Adrenal gland (tissue), 5 donors: Measurements from ENCODE around the gene VEGFA.

Experiments
- CTCF ChIP-seq, 6 experiments: fragments of 450-650 bp in 4 of 6; fragments of 200-600 bp in 2 of 6; sonication (generic) in 1 of 6; IDR thresholded peaks; 1 replicate in 5 of 6; 2 replicates in 1 of 6; pipeline versions ENCODE4 v1.5.1 to v1.8.0; 2016 to 2021; ENCODE audit warnings: antibody characterized with exemption in 6 of 6, mild to moderate bottlenecking in 2 of 6, moderate library complexity in 1 of 6
- POLR2A ChIP-seq, 2 donors: fragments of 450-650 bp; IDR thresholded peaks; one replicate each; pipeline ENCODE4 v1.6.1; 2017; ENCODE audit warnings: antibody characterized with exemption in 2 of 2, mild to moderate bottlenecking in 2 of 2, moderate library complexity in 1 of 2
- donor health status: DM: no; HTN: no; CAD: no.

GRCh38 chr6:43805699-43806042 is 35.7 kb downstream of the VEGFA start:
- no peak for TF ChIP-seq CTCF (IDR thresholded peaks at IDR 0.05)
- no peak for TF ChIP-seq POLR2A (IDR thresholded peaks at IDR 0.05)
